ENCODE results near the gene PDZD7.

GRCh38 chr10:101061624-101062231, 30.8 kb upstream of the PDZD7 start, which contains the start of gene KAZALD1:
- TF ChIP-seq CTCF (IDR thresholded peaks at IDR 0.05; ENCODE audit: control extremely low read depth in 1 of 3, insufficient read depth in 1 of 3, low read depth in 1 of 3, low read length in 3 of 3) (no peak), BRCA1 (IDR thresholded peaks at IDR 0.05; ENCODE audit: low read depth, low read length) (no peak), RFX5 (IDR thresholded peaks at IDR 0.05; ENCODE audit: borderline replicate concordance, low read depth, low read length) (no peak), TEAD4 (IDR thresholded peaks at IDR 0.05; ENCODE audit: low read depth, low read length) (no peak), POLR2A (IDR thresholded peaks at IDR 0.05; ENCODE audit: control extremely low read depth in 1 of 2, low read depth in 2 of 2, low read length in 2 of 2) (no peak), JUN (IDR thresholded peaks at IDR 0.05; ENCODE audit: low read depth, low read length) (no peak)

Data from H1 (cell line).